GM12872 (cell line): ENCODE measurements around the gene UGT1A1.

ENCODE experiments used
- TF ChIP-seq, protein P1 (sequence below): IDR thresholded peaks from 3 replicates; pipeline ENCODE4 v1.5.1; 2011; ENCODE audit warnings: low read depth, mild to moderate bottlenecking, low read length, moderate library complexity; ENCODE audit not compliant: insufficient read depth

UGT1A1 gene

DNA sequence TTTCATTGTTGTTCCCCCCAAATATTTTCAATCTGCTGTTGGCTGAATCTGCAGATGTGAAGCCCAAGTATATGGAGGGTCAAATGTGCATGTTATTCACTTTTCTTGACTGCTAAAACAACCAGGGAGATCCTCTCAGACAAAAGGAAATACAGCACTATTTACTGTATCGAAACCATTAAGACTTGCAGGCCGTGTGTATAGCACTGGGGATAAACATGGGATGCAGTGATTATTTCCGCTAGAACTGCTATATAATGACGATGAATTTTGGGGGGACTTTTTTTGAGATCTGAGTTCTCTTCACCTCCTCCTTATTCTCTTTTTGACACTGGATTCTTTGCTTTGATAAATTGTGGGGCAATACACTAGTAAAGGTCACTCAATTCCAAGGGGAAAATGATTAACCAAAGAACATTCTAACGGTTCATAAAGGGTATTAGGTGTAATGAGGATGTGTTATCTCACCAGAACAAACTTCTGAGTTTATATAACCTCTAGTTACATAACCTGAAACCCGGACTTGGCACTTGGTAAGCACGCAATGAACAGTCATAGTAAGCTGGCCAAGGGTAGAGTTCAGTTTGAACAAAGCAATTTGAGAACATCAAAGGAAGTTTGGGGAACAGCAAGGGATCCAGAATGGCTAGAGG, 3.5 kb upstream of the UGT1A1 start:
- TF ChIP-seq, protein P1, sequence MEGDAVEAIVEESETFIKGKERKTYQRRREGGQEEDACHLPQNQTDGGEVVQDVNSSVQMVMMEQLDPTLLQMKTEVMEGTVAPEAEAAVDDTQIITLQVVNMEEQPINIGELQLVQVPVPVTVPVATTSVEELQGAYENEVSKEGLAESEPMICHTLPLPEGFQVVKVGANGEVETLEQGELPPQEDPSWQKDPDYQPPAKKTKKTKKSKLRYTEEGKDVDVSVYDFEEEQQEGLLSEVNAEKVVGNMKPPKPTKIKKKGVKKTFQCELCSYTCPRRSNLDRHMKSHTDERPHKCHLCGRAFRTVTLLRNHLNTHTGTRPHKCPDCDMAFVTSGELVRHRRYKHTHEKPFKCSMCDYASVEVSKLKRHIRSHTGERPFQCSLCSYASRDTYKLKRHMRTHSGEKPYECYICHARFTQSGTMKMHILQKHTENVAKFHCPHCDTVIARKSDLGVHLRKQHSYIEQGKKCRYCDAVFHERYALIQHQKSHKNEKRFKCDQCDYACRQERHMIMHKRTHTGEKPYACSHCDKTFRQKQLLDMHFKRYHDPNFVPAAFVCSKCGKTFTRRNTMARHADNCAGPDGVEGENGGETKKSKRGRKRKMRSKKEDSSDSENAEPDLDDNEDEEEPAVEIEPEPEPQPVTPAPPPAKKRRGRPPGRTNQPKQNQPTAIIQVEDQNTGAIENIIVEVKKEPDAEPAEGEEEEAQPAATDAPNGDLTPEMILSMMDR, result no peak

DNA sequence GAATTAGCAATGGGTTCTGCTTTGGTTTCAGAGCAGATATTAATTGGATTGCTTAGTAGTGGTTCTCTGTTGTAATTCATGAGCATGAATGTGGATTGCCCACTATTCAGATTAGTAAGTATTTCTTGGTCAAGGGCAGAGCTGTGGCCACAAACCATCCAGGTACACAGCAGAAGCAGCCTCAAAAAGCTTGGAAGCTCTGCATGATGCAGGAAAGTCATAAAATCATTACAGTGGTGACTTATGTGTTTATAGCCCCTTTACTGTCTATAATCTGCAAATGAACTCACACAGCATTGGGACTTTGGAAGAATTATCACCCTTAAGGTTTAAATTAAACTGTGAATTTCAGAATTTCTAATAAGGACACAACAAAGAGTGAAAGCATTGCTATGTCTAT, 1.9 kb upstream of the UGT1A1 start:
- TF ChIP-seq, protein P1, result no peak

DNA sequence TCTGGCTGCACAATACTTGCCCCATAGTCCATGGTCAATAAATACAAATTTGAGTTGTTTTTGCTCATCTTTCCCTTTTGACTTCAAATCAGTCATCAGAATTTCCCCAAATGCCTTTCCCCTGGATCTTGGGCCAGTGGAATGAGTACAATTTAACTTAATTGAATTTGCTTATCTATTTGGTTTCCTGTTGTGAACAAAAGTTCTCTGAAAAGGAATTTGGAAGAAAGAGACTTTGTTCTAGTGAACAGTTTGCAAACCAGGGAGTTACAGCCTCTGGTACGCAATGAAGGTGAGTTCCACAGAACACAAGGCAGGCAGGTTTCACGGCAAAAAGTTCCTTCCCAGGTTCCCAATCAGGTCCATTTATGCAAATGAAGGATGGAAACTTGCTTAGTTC, 1.2 kb upstream of the UGT1A1 start:
- TF ChIP-seq, protein P1, result no peak

DNA sequence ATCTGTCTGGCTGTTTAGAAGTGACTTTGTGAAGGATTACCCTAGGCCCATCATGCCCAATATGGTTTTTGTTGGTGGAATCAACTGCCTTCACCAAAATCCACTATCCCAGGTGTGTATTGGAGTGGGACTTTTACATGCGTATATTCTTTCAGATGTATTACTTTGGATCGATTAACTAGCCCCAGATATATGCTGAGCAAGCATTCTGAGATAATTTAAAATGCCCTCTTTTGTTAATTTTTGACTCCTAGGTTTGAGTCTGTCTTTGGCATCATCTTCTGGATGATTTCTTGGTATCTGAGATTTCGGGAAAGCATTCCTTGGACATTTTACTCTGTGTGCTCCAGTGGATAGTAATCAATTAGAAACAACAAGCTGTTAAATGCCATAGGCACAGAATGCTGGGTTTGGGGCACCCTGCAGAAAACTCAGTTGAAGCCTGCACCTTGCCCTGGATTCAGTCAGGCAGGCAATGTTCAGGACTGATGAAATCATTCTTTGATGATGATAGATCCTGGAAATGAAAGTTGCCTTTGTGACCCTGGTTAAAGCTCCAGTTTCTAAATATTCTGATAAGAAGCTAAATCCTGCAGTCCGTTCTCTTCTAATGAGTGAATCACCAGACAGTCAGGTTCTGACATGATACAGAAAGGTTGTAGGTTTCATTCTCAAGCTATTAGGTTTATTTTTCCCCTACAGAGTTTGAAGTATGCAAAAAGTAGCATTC, 1.1 kb downstream of the UGT1A1 start:
- TF ChIP-seq, protein P1, result no peak

DNA sequence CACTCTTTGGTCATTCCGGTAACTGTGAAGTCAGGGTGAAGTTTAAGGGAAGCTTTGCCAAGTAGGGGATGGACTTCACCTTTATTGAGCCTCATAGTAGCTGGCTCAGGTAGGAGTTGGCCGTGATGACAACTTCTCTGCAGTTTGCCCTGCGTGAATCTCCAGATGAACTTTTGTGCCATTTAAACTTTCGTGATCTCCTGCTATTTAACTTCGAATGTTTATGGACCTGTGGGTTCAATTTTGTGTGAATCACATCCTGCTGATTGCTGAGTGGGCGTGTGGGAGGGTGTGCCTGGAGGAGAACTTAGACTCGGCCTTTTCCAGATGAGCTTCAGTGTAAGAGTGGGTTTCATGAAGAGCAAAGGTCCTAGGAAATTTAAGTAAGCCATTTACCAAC, 4.2 kb downstream of the UGT1A1 start:
- TF ChIP-seq, protein P1, result no peak

- TF ChIP-seq, protein P1, result no peak
Observed at GRCh38 chr2:233764761-233765160, 4.7 kb downstream of the UGT1A1 start.

- TF ChIP-seq, protein P1, result no peak
Observed at GRCh38 chr2:233766416-233766815, 6.3 kb downstream of the UGT1A1 start.
